Hindlimb muscle (tissue), 1 donor: Measurements from ENCODE around the gene ELFN2. TPM values are rescaled to one million over a fixed set of nuclear protein-coding genes. Genes with fewer than 3 reads are reported as not detected.

Source experiments
- DNase-seq: peaks from one replicate; pipeline ENCODE4 v3.0.0-alpha.2; 2013
- polyA plus RNA-seq: library from polyadenylated mRNA; unstranded; fragments of 120-200 nt; gene quantifications from one replicate; pipeline ENCODE4 v1.2.1, GENCODE V29; 2013; ENCODE audit not compliant: insufficient read length

Gene ELFN2
- polyA plus RNA-seq, 1 donor: 1.1 TPM

- DNase-seq: no peak
These were observed 559 bp downstream of the ELFN2 start for GRCh38 chr22:37426706-37427134.

- no peak for DNase-seq
These were observed 1.2 kb downstream of the ELFN2 start for GRCh38 chr22:37425800-37426705.

- DNase-seq: no peak
These were observed 1.9 kb downstream of the ELFN2 start for GRCh38 chr22:37425369-37425768.

GRCh38 chr22:37423283-37423682 is 4.0 kb downstream of the ELFN2 start:
- no peak for DNase-seq

- DNase-seq: no peak
These were observed 5.8 kb downstream of the ELFN2 start for GRCh38 chr22:37421468-37421877.

GRCh38 chr22:37420686-37421467 is 6.4 kb downstream of the ELFN2 start:
- DNase-seq: no peak

GRCh38 chr22:37419969-37420685 is 7.2 kb downstream of the ELFN2 start:
- DNase-seq: no peak

- no peak for DNase-seq
These were observed 7.8 kb downstream of the ELFN2 start for GRCh38 chr22:37419370-37419968.

GRCh38 chr22:37418627-37419369 is 8.5 kb downstream of the ELFN2 start:
- DNase-seq: no peak

- DNase-seq: no peak
These were observed 9.5 kb downstream of the ELFN2 start for GRCh38 chr22:37417677-37418348.

GRCh38 chr22:37417264-37417663 is 10.0 kb downstream of the ELFN2 start:
- DNase-seq: no peak

- no peak for DNase-seq
These were observed 10.5 kb downstream of the ELFN2 start for GRCh38 chr22:37416827-37417226.

GRCh38 chr22:37416389-37416788 is 10.9 kb downstream of the ELFN2 start:
- no peak for DNase-seq

GRCh38 chr22:37415210-37415609 is 12.1 kb downstream of the ELFN2 start:
- no peak for DNase-seq

GRCh38 chr22:37414288-37414687 is 13.0 kb downstream of the ELFN2 start:
- no peak for DNase-seq

GRCh38 chr22:37413546-37413945 is 13.7 kb downstream of the ELFN2 start:
- no peak for DNase-seq

GRCh38 chr22:37412495-37413250 is 14.6 kb downstream of the ELFN2 start:
- DNase-seq: no peak

- DNase-seq: no peak
These were observed 15.6 kb downstream of the ELFN2 start for GRCh38 chr22:37411655-37412054.

GRCh38 chr22:37410174-37411055 is 16.9 kb downstream of the ELFN2 start:
- no peak for DNase-seq
